Sigmoid colon (tissue), 7 donors: ENCODE measurements around the gene TCAIM. TPM values are rescaled to one million over a fixed set of nuclear protein-coding genes. Genes with fewer than 3 reads are reported as not detected.

Experiments used
- DNase-seq: peaks from one replicate; pipeline ENCODE4 v3.0.0-alpha.2; 2019
- H3K27ac ChIP-seq, 4 donors: fragments of 200-600 bp; sonication (generic); one replicate each; pipeline ENCODE4 v1.5.1; 2016 to 2019; ENCODE audit warnings: mild to moderate bottlenecking in 1 of 4
- H3K27me3 ChIP-seq, 3 donors: fragments of 200-600 bp; sonication (generic); one replicate each; pipeline ENCODE4 v1.5.1; 2019; ENCODE audit warnings: mild to moderate bottlenecking in 1 of 3
- H3K36me3 ChIP-seq, 4 donors: fragments of 200-600 bp; sonication (generic); one replicate each; pipeline ENCODE4 v1.5.1; 2016 to 2019
- H3K4me1 ChIP-seq, 4 donors: fragments of 200-600 bp; sonication (generic); one replicate each; pipeline ENCODE4 v1.5.1; 2017 to 2019
- H3K4me3 ChIP-seq, 4 donors: fragments of 200-600 bp; sonication (generic); one replicate each; pipeline ENCODE4 v1.5.1; 2017 to 2019; ENCODE audit warnings: mild to moderate bottlenecking in 2 of 4, moderate library complexity in 1 of 4
- H3K9me3 ChIP-seq, 4 donors: fragments of 200-600 bp in 3 of 4; sonication (generic) in 3 of 4; one replicate each; pipeline versions ENCODE4 v1.5.1 to v1.6.1; 2013 to 2019
- EP300 ChIP-seq, 4 donors: sonication (generic); formaldehyde crosslinking; IDR thresholded peaks; one replicate each; pipeline ENCODE4 v1.6.1; 2017; ENCODE audit warnings: antibody characterized with exemption in 4 of 4
- POLR2A ChIP-seq, 2 donors: fragments of 450-650 bp; IDR thresholded peaks; one replicate each; pipeline ENCODE4 v1.6.1; 2016; ENCODE audit warnings: antibody characterized with exemption in 2 of 2, mild to moderate bottlenecking in 2 of 2, moderate library complexity in 2 of 2
- POLR2AphosphoS5 ChIP-seq, 4 donors: sonication (generic); formaldehyde crosslinking; IDR thresholded peaks; one replicate each; pipeline ENCODE4 v1.6.1; 2017; ENCODE audit warnings: antibody characterized with exemption in 4 of 4
- whole genome bisulfite sequencing, 2 donors: extraction: QIAGEN DNeasy Blood & Tissue Kit; methylation state at CpG; one replicate each; pipeline ENCODE4 v1.1.7; 2013; 5-methylcytosine and 5-hydroxymethylcytosine counted together
- intact Hi-C: fragments of 100-400 bp; cut with DNase I; formaldehyde crosslinking; loops from one replicate; pipeline ENCODE4 v1.15.1; 2023
- polyA plus RNA-seq, 3 donors: library from polyadenylated mRNA; stranded (reverse); fragments of 200-250 nt; gene quantifications; one replicate each; pipeline ENCODE4 v1.2.3, GENCODE V29; 2013
- total RNA-seq, 4 donors: library from RNA; depleted of rRNA; stranded (reverse); fragments of >200 nt; gene quantifications; one replicate each; pipeline ENCODE4 v1.1.0, GENCODE V29; 2016
- TF ChIP-seq, protein P1 (sequence below), 4 experiments: fragments of 450-650 bp in 3 of 4; fragments of 200-600 bp in 1 of 4; IDR thresholded peaks; one replicate each; pipeline ENCODE4 v1.5.1; 2016 to 2019; ENCODE audit warnings: antibody characterized with exemption in 4 of 4, mild to moderate bottlenecking in 3 of 4, moderate library complexity in 2 of 4
- donor health status: healthy with polysubstance abuse.
- donor health status: Bipolar disorder and iron deficiency.
- donor health status: healthy.

The TCAIM gene
- total and polyA plus RNA-seq, 7 donors: 12.6 to 39.3 (median 30.3) TPM

DNA sequence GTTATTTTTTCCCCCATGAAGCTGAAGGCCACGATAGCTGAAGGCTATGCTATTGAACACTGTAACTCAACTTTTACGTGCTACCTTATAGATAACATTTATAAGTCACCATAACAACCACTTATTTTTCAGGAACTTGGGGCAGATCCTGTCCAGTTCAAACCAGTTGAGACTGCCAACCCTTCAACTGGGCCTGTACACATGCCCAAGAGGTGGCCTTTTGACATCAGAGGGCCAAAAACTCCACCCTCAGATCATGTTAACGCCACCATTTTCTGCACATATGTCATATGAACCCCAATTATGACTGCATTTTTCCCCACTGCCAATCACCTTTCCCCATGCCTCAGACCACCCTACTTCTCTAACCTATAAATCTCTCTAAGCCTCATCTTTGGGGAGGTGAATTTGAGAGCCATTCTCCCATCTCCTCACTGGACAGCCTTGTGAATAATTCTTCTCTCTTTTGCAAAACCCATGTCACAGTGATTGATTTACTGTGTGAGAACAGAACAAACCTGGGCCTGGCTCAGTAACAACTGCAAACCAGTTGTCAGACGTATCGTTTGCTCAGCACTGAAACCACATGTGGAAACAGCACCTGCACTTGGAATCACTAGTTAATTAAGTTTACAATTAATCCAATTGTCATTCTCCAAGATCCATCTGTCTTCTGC lies 96.4 kb downstream of the TCAIM start:
- WGBS, 2 donors: 86 to 87% methylated on average over 5 of the region's 5 CpGs
- H3K4me3 ChIP-seq: no peak overlapping the region
- intact Hi-C loops: loop anchor here (5.0 kb wide), 1 partner anchor 98 kb away; the partner anchor contains the start of gene TCAIM
- H3K4me1 ChIP-seq: peaks cover 0 to 11% (median 11%) of the 10 kb centered on the region in 4 donors
- no peak overlapping the region for H3K27ac ChIP-seq
- no peak for TF ChIP-seq POLR2A (IDR thresholded peaks at IDR 0.05)
- TF ChIP-seq, protein P1, sequence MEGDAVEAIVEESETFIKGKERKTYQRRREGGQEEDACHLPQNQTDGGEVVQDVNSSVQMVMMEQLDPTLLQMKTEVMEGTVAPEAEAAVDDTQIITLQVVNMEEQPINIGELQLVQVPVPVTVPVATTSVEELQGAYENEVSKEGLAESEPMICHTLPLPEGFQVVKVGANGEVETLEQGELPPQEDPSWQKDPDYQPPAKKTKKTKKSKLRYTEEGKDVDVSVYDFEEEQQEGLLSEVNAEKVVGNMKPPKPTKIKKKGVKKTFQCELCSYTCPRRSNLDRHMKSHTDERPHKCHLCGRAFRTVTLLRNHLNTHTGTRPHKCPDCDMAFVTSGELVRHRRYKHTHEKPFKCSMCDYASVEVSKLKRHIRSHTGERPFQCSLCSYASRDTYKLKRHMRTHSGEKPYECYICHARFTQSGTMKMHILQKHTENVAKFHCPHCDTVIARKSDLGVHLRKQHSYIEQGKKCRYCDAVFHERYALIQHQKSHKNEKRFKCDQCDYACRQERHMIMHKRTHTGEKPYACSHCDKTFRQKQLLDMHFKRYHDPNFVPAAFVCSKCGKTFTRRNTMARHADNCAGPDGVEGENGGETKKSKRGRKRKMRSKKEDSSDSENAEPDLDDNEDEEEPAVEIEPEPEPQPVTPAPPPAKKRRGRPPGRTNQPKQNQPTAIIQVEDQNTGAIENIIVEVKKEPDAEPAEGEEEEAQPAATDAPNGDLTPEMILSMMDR (IDR thresholded peaks at IDR 0.05): no peak
- H3K36me3 ChIP-seq: no peaks in the 10 kb centered on the region
- H3K27me3 ChIP-seq: no peaks in the 10 kb centered on the region
- H3K9me3 ChIP-seq: no peaks in the 10 kb centered on the region
- DNase-seq: peak; percentile 21

DNA sequence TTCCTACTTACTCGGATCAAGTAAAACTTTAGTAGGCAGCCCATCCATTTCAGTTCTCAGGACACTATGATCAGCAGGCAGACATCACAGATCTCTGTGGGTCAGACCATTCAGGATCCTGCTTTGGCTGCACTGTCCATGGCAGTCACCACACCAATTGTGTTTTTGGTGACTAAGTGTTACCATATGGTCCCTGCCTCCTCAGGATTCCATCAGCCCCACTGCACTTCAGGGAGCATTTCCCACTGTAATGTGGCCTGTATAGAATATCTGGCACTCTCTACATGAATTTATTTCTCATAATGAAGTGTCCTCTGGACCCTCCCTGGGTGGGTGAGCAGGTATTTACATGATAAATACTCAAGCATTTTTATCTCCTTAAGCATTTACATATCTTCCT lies 97.6 kb downstream of the TCAIM start:
- TF ChIP-seq POLR2A (IDR thresholded peaks at IDR 0.05): no peak
- no peak for TF ChIP-seq POLR2AphosphoS5 (IDR thresholded peaks at IDR 0.05)
- TF ChIP-seq, protein P1 (IDR thresholded peaks at IDR 0.05): no peak
- no peak for TF ChIP-seq EP300 (IDR thresholded peaks at IDR 0.05)
- 92 to 98% methylated on average over 1 of the region's 1 CpG for WGBS, 2 donors
- intact Hi-C loops: loop anchor here (5.0 kb wide), 1 partner anchor 99 kb away; the partner anchor contains the start of gene TCAIM
- no peak overlapping the region for H3K27ac ChIP-seq
- peak; percentile 14 for DNase-seq
- H3K36me3 ChIP-seq: no peaks in the 10 kb centered on the region
- peaks cover 0 to 23% (median 23%) of the 10 kb centered on the region in 4 donors for H3K4me1 ChIP-seq
- no peaks in the 10 kb centered on the region for H3K27me3 ChIP-seq
- no peak overlapping the region for H3K4me3 ChIP-seq
- H3K9me3 ChIP-seq: no peaks in the 10 kb centered on the region

DNA sequence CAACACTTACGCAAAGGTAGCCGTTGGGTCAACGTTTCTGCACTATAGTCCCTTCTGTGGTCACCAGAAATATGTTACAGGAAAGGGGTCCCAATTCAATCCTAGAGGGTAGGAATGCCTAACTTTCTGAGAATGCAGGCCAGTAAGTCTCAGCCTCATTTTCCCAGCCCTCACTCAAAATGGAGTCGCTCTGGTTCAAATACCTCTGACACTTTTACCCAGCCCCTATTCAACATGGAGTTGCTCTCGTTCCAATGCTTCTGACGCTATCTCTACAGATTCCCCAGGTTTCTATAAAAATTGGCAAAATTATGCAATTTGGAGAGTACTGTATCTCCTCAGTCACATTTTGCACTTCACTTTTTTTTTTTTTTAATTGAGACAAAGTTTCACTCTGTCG lies 99.2 kb downstream of the TCAIM start:
- Histone ChIP-seq H3K9me3 (no peaks in the 10 kb centered on the region), H3K27me3 (no peaks in the 10 kb centered on the region), H3K36me3 (peaks cover 0 to 4% (median 0%) of the 10 kb centered on the region in 4 donors), H3K4me3 (no peak overlapping the region), H3K27ac (no peak overlapping the region), H3K4me1 (peaks cover 0 to 26% (median 23%) of the 10 kb centered on the region in 4 donors)
- 96 to 97% methylated on average over 7 of the region's 7 CpGs for WGBS, 2 donors
- TF ChIP-seq EP300 (IDR thresholded peaks at IDR 0.05) (no peak), POLR2A (IDR thresholded peaks at IDR 0.05) (no peak), POLR2AphosphoS5 (IDR thresholded peaks at IDR 0.05) (no peak)
- TF ChIP-seq, protein P1 (IDR thresholded peaks at IDR 0.05): no peak
- intact Hi-C loops: loop anchor here (5.0 kb wide), 1 partner anchor 100 kb away; the partner anchor contains the start of gene TCAIM
- DNase-seq: no peak

DNA sequence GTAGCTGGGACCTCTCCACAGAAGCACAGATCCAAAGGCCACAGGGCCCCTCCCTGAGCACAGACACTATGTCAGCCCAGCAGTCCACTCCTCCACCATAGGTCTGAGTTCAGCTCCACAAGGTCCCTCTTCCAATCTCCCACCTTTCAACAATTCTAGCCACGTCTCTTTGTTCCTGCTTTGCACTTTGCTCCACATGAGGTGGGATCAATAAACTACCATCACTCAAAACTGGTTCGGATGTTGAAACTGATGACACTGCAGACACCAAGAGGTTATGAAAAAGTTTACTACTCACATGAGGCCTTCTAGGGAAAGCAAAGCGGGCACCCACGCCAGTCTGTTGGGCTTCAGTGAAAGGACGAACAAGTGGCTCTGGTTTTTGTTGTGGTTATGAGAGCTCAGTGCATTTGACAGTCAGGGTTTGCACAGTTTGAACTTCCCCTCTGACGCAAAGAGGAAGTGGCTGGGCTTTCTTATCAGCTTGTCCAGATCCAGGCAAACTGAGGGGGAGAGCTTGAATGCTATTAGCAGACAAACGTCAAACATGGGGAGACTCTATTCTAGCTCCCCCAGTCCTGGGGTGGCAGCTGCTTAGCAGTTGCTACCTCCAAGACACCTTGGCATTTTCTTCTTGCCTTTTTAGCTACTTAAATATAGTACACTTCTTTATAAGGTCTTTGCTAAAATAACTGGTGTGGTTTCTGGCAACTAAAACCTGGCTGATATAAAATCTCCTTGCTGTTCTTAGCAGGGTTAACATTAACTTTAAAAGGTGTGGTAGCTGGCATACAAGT lies 101.1 kb downstream of the TCAIM start:
- intact Hi-C loops: loop anchor here (5.0 kb wide), 1 partner anchor 102 kb away; the partner anchor contains the start of gene TCAIM
- Histone ChIP-seq H3K36me3 (peaks cover 0 to 15% (median 0%) of the 10 kb centered on the region in 4 donors), H3K27me3 (no peaks in the 10 kb centered on the region), H3K4me1 (peaks cover 0 to 26% (median 23%) of the 10 kb centered on the region in 4 donors), H3K27ac (peak overlapping the region; percentile 79 to 88 (median 84)), H3K9me3 (no peaks in the 10 kb centered on the region), H3K4me3 (peak overlapping the region in 2 of 4 donors; percentile 3 to 4)
- 8% methylated on average over 7 of the region's 7 CpGs for WGBS, 2 donors
- peak in 3 of 4 donors; percentile 52 to 89 (median 66) for TF ChIP-seq EP300 (IDR thresholded peaks at IDR 0.05)
- TF ChIP-seq, protein P1 (IDR thresholded peaks at IDR 0.05): no peak
- peak; percentile 89 to 93 (median 92) for TF ChIP-seq POLR2AphosphoS5 (IDR thresholded peaks at IDR 0.05)
- TF ChIP-seq POLR2A (IDR thresholded peaks at IDR 0.05): no peak
- peak; percentile 93 for DNase-seq
